Gastroesophageal sphincter (tissue), 3 donors: ENCODE results near the gene PRDM15.

Experiments
- CTCF ChIP-seq, 4 experiments: fragments of 200-600 bp in 2 of 4; fragments of 450-650 bp in 2 of 4; sonication (generic) in 1 of 4; IDR thresholded peaks; one replicate each; pipeline ENCODE4 v1.5.1; 2017 to 2019; ENCODE audit warnings: antibody characterized with exemption in 4 of 4, mild to moderate bottlenecking in 2 of 4, moderate library complexity in 2 of 4
- POLR2A ChIP-seq, 2 donors: fragments of 450-650 bp; IDR thresholded peaks; one replicate each; pipeline ENCODE4 v1.6.1; 2017; ENCODE audit warnings: antibody characterized with exemption in 2 of 2, mild to moderate bottlenecking in 2 of 2, moderate library complexity in 1 of 2

DNA sequence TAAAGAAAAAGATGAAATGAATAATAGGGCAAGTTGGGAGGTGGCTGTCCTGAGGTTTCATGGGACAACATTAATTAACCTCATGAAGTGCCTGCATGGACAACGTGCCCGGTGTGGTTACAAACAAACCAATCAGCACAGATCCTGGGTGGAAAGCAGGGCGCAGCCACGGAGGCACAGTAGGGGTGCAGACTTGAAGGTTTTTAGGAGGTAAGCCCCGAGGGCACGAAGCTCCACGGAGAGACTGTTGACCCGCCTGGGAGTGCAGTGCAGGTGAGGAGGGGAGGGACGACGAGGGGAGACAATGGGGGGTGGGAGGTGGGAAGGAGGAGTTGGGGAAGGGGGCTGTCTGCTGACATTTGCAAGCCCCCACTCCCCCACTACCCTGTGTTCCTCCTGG, 110.0 kb downstream of the PRDM15 start:
- TF ChIP-seq CTCF (IDR thresholded peaks at IDR 0.05) (no peak), POLR2A (IDR thresholded peaks at IDR 0.05) (no peak)
